ENCODE results near the gene CCDC80.

GRCh38 chr3:112555535-112556170 lies 85.3 kb downstream of the CCDC80 start:
- no peak for TF ChIP-seq NCOR1 (IDR thresholded peaks at IDR 0.05)
- no peak for TF ChIP-seq LARP7 (IDR thresholded peaks at IDR 0.05)
- no peak for TF ChIP-seq SP1 (CRISPR knock-in tag; IDR thresholded peaks at IDR 0.05)

Measured in K562 (cell line).